ENCODE measurements around the gene GNG7.
A peak's percentile ranks its signal among the peaks of the same experiment; 100 is the strongest.
"Not testable (repeated sequence)": the region's sequence is repeated elsewhere in the genome, so short reads cannot be mapped to it uniquely, and the experiment has no call there.

Gene GNG7

DNA sequence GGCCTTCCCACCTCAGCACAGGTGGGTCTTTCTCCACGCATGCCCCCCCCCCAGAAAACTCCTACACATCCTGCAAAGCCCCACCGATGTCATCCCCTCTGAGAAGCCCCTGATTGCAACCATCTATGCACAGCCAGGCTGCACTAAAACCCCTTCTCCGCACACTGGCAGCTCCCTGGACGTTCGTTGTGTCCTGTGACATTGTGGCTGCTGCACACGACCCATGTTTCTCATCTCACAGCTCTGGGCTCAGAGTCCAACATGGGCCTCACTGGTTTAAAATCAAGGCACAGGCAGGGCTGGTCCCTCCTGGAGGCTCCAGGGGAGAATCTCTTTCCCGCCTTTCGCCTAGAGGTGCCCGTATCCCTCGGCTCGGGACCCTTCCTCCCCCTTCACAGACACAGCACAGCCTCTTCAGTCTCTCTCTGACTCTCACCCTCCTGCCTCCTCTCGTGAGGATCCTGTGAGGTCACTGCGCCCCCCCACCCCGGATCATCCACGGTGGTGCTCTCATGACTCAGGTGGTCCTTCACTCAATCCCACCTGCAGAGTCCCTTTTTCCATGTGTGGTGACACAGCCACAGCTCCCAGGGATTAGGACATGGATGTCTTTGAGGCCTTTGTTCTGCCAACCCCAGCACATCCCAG is 155.3 kb downstream of the GNG7 start:
- TF ChIP-seq, protein P1, sequence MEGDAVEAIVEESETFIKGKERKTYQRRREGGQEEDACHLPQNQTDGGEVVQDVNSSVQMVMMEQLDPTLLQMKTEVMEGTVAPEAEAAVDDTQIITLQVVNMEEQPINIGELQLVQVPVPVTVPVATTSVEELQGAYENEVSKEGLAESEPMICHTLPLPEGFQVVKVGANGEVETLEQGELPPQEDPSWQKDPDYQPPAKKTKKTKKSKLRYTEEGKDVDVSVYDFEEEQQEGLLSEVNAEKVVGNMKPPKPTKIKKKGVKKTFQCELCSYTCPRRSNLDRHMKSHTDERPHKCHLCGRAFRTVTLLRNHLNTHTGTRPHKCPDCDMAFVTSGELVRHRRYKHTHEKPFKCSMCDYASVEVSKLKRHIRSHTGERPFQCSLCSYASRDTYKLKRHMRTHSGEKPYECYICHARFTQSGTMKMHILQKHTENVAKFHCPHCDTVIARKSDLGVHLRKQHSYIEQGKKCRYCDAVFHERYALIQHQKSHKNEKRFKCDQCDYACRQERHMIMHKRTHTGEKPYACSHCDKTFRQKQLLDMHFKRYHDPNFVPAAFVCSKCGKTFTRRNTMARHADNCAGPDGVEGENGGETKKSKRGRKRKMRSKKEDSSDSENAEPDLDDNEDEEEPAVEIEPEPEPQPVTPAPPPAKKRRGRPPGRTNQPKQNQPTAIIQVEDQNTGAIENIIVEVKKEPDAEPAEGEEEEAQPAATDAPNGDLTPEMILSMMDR (IDR thresholded peaks at IDR 0.05; ENCODE audit: low read depth, low read length, missing control alignments) = no peak
- DNase-seq (ENCODE audit: low read depth) = no peak

DNA sequence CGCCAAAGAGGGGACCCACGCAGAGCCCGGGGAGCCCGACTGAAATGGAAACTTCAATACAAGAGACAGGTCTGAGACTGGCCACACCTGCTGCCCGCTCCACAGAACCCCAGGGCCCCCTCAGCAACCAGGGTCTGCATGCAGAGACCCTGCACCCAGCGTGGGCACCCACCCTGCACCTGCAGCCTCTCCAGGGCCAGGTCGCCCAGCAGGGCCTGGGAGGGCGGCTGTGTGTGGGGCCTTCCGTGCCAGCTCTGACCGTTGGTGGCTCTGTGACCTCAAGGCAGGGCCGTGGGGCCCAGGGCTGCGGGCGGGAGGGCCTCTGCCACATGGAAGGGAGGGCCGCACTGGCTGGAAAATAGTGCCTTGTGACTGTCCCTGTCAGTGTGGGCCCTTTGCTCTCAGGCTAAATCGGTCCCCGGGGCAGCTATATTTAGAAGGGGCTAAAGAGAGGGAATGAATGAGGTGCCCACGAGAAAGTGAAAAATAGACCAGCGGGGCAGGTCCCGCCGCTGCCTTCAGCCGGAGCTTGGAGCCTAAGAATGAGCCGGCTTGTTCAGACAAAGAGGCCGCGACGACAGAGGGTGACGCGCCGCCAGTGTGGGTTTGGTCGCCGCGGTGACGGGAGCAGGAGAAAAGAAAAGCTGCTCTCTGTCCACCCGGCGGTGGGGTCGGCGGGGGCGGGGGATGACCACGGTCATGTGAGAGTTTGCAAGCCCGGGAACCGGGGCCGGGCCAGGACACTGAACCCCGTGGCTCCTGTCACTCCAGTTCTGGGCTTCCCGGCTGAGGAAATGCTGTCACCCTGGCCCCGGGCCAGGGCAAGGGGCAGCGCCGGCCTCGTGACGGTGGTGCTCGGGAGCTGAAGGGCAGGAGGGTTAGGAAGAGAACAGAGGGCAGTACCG is 156.1 kb downstream of the GNG7 start:
- H3K4me3 ChIP-seq (ENCODE audit: low read depth, low read length) = no peak overlapping the region
- TF ChIP-seq, protein P1 (IDR thresholded peaks at IDR 0.05; ENCODE audit: low read depth, low read length, missing control alignments) = no peak
- DNase-seq (ENCODE audit: low read depth) = no peak

More for the DNA sequence above, 155.3 kb downstream of the GNG7 start:
- H3K4me3 ChIP-seq (ENCODE audit: low read depth, low read length) = no peak overlapping the region

DNA sequence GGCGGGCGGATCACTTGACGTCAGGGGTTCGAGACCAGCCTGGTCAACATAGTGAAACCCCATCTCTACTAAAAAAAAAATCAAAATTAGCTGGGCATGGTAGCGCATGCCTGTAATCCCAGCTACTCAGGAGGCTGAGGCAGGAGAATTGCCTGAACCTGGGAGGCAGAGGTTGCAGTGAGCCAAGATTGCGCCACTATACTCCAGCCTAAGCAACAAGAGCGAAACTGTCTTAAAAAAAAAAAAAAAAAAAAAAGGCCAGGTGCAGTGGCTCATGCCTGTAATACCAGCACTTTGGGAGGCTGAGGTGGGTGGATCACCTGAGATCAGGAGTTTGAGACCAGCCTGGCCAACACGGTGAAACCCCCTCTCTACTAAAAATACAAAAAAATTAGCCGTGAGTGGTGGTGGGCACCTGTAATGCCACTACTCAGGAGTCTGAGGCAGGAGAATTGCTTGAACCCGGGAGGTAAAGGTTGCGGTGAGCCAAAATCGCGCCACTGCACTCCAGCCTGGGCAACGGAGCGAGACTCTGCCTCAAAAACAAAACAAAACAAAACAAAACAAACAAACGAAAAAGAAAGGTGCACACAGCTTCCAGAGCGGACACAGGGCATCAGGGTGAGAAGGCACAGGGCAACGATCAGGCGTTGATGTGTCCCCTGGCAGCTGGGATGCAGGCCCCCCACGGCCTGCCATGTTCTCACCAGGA is 156.9 kb downstream of the GNG7 start:
- not testable (repeated sequence) for DNase-seq (ENCODE audit: low read depth); H3K4me3 ChIP-seq (ENCODE audit: low read depth, low read length)

DNA sequence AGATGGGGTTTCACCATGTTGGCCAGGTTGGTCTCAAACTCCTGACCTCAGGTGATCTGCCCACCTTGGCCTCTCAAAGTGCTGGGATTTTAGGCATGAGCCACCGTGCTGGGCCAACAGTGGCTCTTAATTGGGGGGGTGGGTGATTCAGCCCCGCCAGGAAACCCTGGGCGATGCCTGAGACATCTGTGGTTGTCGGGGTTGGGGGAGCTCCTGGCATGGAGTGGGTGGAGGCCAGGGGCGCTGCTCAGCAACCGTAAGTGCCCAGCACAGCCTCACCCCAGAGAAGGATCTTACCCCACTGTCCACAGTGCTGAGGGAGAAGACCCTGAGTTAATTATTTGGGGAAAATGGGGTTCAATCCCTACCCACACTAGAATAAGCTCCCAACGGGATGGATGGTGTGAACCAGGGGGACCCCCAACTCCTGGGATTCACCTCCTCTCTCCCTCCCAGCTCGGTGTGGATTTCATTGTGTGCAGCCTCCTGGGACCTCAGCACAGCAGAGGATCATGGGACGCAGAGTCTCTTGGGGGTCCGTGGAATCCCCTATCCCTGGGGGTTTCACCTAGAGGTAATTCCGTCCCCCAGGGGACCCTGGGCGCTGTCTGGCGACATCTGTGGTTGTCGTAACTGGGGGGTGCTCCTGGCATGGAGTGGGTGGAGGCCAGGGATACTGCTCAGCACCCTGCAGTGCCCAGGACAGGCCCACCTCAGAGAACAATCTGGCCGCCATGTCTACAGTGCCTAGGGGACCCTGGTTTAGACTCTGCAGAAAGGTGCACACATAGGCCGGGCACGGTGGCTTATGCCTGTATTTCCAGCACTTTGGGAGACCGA is 157.7 kb downstream of the GNG7 start:
- no peak overlapping the region for H3K4me3 ChIP-seq (ENCODE audit: low read depth, low read length)
- TF ChIP-seq, protein P1 (IDR thresholded peaks at IDR 0.05; ENCODE audit: low read depth, low read length, missing control alignments) = no peak
- DNase-seq (ENCODE audit: low read depth) = no peak

DNA sequence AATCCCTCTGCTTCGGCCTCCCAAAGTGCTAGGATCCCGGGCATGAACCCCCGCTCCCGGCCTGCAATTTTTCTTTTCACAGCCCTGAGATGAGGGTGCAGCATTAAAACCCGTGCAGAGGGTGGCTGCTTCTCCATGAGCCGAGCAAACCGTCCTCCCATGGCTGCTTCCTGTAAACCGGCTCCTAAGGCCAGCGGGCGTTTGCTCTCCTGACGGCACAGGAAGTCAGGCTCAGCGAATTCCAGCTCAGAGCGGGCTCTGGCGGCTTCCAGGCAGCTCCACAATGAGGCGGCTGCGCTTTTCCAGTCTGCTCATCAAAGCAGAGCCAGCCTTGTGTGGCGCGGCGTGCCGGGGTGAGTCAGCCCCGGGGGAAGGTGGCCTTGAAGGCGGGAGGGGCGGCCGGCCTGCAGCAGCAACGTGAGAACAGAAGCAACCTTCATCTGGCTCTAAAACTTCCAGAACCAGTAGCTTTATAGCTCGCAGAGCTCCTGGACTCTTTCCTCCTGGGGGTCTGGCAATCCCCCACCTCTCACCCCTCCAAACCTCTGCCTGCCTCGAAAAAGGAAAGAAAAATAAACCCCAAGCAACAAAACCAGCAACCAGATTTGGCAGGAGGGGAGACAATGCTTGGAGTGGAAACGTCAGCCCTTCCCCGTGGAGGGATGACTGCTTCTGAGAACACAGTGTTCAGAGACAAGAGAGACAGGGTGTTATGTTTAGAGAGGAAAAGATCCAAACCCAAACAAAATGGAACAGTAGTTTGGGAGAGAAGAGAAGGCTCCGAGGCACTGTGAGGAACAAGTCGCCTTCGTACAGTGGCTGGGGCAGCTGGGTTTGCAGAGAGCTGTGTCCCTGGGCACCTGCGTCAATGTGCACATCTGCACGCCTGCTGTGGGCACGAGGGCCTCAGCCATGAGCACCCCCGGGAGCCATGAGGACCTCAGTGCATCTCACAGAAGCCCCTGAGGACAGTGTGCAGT is 158.7 kb downstream of the GNG7 start:
- H3K4me3 ChIP-seq (ENCODE audit: low read depth, low read length) = peak overlapping the region; percentile 32
- TF ChIP-seq, protein P1 (IDR thresholded peaks at IDR 0.05; ENCODE audit: low read depth, low read length, missing control alignments) = no peak
- DNase-seq (ENCODE audit: low read depth) = no peak

DNA sequence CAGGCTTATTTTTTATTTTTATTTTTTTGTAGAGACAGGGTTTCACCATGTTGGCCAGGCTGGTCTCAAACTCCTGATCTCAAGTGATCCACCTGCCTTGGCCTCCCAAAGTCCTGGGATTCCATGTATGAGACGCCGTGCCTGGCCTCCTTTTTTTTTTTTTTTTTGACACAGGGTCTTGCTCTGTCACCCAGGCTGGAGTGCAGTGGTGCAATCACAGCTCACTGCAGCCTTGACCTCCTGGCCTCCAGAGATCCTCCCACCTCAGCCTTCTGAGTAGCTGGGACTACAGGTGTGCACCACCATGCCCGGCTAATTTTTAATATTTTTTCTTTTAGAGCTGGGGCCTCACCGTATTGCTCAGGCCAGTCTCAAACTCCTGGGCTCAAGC is 159.4 kb downstream of the GNG7 start:
- not testable (repeated sequence) for DNase-seq (ENCODE audit: low read depth); H3K4me3 ChIP-seq (ENCODE audit: low read depth, low read length)
